ENCODE measurements around the gene HOTAIR.

HOTAIR gene

DNA sequence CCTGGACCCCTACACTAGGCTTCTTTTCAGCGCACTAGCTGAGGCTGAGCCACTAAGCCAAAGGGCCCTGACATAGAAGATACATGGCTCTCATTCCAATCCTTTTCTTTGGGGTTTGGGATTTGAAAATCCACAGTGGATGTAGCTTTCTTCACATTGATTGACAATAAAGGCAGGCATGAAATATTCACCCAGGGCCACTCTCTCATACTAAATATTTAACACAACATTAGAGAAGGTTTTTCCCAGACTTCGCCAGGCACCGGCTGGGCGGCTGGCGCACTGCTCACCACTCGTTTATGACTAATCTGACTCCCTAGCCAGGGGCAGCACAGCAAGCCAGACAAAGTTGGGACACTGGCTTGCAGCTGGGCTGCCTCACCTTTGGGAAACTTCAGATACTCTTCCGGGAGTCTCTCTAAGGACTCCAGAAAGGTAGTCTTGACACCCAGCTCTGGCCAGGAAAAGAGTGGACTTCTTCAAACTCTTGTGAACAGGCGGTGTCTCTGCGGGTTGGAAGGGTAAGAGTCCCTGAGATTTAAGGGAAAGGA, 2.5 kb downstream of the HOTAIR start:
- no peak for DNase-seq

DNA sequence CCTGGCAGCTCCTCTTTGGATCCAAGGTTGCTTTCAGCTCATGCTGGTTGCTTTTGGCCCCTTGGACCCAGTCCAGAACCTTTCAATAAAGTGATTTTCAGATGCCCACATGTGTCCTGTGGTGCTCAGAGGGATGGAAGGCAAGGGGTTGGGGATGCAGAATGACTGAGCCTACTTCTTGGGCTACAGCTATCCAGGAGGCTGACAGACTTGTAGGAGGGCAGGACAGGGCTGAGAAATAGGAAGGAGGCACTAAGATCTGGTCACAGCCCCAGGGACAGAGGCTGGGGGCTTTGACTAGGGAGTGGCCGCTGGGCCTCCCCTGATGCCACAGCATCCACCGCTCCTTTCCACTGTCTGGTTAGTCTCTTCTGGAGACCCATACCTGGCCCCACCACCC, 3.1 kb downstream of the HOTAIR start:
- no peak for DNase-seq

DNA sequence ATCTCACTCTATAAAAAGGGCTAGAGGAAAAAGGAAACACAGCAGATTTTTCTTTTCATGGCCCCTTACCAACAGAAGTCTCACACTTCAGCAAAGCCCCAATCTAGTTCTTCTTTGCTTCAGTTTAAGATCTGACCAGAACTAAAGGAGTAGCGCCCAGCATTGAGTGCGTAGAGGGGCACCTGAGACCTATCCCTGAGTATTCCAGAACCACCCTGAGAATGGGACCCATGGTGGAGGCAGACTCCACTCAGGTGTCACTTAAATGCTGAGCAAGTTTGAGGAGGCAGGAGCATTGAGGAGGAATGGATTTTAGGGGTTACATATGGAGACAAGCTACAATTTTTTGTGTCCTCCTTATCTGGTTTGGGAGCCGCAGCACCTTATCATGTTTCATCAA, 3.6 kb downstream of the HOTAIR start:
- DNase-seq = no peak

DNA sequence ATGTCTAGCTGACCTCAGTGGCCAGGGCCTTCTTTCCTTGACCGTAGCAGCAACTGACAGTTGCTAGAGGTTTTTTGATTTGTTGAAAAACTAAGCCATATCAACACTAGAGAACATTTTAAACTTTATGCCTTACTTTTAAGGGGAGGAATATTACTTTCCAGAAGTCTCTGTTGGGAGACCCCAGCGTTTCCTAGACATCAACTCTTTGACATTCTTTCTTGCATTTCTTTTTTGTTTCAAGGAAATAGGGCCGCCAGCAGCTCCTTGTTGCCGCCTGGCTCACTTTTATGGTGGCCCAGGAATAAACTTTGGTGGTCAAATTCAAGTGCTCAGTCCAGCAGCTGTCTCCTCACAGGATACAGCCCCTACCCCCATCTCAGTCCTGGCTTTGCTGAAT, 4.3 kb downstream of the HOTAIR start:
- no peak for DNase-seq

DNA sequence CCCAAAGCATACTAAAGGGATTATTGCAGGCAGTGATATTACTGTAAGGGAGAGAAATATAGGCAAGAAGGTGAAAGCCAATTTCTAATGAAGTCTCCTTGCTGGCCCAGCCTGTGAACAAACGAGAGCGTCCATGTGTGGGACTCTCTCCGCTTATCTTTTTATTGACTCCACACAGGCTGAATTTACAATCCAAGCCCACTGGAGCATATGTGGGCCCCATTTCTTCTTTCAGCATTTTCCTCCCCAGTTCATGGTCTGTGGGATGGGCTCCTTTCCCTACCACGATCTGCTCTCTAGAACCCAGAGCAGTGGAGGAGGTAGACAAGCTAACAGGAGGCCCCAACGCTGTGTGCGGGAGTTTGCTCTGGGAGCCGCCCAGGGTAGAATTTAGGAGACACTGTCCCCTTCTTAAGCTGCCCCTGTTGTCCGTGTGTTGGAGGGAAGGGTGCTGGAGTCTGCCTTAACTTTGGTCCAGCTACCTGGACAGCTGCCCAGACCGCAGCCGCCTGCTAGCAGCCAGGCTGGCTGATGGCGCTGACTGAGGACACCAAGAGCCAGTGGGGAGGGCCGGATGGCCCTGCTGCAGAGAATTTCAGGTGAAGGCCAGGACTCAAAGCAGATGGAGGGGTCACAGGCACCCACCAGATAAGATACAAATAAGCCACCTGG, 5.0 kb downstream of the HOTAIR start:
- DNase-seq = no peak

DNA sequence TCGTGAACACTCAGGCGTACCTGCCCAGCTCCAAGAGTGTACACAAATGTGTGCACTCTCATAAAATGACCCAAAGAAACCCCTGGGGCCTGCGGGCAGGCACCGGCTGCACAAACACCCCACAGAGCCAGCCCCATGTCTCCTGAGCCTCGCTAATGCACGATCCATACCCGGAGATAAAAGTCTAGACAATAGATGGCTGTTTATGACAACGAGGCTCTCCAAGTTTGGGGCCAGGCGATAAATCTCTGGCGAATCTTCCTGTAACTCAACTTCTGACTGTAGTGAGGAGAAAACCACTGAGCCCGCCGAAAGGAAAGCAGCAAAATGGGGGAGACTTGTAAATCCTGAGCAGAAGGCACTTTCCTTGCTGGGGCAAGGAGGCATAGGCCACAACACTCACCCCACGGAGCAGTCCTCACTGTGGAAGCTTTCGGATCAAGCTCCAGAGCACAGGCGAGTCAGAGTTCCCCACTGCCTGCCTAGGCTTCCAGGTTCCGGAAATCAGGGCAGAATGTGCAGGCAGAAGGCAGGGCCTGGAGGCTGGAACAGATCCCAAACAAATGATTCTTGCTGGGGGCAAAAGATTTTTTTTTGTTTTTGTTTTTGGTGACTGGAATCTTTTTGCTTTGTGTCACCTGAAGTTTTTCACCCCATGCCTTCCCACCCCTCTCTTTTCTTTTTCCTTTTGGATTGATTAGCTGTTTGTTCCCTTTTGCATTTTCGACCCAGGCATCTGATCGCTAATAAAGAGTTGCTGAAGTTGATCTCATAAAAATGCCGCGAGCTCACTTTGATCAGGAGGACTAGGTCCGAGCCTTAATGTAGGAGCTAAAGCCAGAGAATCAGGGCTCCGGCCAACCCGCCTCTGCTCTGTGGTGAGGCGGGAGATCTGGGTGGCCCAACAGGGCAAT, 6.3 kb downstream of the HOTAIR start:
- no peak for DNase-seq

DNA sequence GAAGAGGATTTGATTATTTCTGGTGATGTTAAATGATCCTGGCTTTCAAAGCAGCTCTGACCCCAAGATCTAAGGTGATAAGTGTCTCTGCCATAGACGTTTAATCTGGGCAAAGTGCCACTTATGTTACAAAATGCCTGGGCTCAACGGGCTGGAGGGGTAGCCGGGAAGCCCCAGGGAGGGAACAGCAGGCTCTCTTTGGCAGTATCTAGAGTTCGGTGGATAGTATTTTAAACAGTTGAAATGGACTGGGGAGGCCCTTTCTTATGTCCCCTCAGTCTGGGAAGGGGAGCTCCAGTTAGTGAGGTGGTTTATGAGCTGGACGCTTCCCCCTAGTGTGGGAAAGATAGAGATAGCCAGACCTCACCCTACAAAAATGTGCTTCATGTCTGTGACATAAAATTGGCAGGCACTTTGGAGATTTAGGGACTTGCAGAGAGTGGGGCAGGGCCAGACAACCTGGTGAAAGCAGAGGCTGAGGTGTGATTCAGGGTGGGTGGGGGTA, 7.3 kb downstream of the HOTAIR start:
- DNase-seq = no peak

DNA sequence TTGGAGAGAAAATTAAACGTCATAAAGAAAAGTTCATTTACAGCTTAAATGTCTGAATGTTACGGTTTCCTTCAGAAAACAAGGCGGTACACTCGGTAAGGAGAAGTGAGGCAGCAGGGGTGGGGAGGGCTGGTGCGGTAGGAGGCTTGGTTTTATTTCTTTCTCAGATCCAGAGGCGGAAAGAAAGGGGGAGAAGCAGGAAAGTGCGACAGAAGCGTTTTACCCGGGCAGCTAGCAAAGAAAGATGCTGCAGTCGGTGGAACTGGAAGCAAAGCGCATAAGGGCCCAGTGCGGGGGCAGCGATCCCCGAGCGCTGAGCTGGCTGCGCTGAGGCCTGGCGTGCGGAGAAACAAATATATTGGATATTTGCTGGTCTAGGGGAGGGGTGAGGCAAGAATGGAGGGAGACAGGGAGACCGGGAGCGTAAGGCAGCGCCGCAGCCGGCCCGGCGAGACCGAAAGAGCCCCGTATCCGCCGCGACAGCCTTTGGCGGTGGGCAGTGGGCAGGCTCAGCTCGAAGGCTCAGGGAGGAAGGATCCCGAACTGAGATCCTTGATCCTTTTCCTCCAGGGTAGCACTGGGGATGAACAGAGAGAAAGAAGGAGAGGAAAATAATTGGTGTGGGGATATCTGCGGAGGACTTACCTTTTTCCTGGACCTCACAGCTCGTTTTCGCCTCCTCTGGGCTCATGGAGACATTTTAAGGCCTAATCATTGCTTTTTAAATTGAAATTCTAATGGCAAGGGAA, 8.2 kb downstream of the HOTAIR start:
- no peak for DNase-seq

DNA sequence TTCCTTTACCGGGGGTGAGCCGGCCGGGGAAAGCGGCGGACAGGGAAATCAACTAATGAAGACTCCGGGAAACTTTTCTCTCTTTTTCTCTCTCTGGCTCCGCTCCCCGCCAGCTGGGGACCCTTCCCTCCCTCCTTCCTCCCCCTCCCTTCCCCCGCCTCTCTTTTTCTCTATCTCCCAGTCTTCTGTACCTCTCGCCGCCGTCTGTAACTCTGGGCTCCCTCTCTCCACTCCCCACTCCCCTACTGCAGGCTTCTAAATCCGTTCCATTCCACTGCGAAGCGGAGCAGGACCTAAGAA, 8.7 kb downstream of the HOTAIR start:
- DNase-seq = no peak

DNA sequence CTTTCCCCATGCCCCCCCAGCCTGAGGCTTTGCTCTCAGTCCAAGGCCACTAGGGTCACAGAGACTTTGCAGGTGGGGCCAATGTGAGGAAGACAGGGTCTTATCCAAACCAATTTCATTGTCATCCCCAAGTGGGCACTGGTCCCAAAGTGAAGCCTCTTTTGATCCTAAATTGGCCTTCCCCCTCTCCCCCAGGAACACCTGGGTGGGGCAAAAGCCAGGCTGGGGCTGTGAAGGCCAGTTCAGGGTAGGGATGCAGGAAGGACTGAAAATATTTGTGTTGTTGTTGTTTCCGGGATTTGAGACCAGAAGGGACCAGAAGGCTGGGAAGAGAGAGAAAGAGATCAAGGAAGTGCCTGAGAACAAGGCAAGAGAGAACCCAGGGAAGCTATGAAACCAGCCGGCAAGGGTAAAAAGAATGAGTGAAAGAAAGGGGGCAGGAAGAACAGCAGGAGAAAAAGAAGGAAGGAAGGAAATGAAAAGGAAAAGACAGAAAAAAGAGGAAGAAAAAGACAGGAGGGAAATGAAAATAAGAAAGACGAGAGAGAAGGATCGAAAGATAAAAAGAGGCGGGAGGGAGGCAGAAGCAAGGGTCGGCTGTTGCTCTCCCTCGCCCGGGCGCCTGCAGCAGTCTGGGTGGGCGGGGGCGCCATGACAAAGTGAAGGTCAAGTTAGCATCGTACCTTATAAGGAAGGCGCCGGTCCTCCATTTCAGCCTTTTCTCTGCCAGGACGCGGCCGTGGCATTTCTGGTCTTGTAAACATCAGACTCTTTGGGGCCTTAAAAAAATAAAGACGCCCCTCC, 9.3 kb downstream of the HOTAIR start:
- DNase-seq = no peak

DNA sequence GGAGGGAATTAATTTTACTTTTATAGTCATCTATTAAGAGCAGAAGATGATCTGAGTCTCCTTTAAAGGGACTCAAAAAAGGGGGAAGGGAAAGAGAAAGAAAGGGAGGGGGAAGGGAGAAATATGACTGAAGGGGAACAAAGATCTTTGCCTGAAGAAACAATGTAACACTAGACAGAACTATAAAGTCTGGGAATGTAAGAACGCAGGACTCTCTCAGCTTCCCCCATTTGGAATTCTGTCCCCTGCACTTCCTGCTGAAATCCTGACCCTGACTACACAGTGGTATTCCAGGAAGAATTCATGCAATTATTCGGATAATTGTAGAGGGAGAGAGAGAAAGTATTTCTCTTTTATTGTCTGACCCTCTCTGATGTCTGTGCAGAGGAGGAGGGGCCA, 10.4 kb downstream of the HOTAIR start:
- DNase-seq = no peak

DNA sequence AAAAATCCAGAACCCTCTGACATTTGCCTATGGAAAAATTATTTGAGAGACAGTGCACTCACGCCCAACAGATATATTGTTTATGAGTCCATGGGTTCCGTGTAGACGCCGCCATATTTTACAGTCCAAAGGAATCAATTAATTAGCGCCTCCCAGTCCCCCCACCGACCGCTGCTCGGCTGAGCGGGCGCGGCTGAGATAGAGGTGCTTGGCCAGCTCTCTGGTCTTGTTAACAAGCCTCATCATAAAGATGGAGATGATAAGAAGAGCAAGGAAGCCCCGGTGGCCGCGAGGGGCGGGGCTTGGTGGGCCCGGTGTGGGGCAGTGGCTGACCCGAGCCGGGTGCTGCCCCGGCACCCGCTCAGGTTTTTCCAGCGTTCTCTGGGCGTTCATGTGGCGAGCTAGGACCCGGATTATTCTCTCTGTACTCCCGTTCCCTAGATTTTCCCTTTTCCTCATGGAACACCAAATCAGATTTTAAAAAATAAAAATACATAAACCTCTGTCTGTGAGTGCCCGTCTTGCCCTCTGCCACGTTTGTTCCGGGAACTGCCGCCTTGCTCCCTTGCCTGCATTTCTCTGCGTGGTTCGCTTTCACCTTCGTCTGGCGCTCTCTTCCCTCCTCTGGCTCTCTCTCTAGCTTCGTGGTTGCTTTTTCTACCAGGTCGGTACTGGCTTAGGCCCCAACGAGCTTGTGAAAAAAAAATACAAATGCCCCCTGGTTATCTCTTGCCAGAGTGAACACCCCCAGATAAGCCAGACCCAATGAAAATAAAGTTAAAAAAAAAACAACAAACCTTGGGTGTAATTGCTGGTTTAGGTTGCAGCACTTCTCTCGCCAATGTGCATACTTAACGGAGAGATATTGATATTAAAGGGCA, 11.1 kb downstream of the HOTAIR start:
- DNase-seq = no peak

DNA sequence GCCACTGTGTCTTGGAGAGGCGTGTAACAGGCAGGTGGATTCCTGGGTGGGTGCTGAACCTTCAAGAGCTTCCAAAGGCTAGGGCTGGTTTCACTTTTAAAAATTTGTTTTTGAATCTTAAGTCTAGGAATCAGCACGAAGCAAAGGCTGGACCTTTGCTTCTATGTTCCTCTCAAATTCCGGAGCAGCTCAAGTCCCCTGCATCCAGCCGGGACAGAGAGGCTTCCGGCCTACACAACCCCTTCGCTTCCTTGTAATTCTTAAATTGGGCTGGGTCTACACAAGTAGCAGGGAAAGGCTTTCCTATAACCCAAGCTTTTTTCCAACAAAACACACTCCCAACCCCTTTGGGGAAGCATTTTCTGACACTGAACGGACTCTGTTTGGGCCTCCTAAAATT, 11.7 kb downstream of the HOTAIR start:
- no peak for DNase-seq

DNA sequence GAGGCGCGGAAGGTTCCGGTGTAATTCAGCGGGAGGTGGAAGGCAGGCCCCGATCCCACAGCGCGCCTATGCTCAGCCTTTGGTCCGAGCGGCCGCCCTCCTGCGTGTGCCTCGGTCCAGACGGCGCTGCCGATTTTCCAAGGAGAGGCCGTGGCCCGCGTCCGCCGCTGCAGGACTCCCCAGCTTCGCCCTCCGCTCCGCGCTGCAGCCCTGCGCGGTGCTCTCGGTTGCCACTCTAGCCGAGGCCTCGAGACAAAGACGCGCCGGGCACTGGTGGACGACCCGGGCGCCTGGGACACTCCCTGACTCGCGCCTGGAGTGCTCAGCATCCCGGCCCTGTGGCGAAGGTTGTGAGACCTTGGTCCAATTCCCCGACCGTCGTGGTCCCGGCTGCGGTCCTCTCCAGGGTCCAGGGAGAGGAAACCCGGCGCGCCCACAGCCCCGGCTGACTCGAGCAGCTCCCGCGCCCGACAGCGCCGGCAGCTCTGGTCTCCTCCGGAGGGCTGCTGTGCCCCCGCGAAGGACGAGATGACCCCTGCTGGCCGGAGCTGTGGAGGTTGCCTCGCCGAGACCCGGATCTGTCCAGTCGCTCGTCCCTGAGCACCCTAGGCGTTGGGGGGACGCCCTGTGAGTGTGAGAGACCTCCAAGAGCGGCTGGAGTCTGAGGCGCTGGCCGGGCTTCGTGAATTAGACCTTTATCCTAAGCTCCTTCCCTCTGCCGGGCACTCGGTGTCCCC, 13.6 kb downstream of the HOTAIR start:
- no peak for DNase-seq

DNA sequence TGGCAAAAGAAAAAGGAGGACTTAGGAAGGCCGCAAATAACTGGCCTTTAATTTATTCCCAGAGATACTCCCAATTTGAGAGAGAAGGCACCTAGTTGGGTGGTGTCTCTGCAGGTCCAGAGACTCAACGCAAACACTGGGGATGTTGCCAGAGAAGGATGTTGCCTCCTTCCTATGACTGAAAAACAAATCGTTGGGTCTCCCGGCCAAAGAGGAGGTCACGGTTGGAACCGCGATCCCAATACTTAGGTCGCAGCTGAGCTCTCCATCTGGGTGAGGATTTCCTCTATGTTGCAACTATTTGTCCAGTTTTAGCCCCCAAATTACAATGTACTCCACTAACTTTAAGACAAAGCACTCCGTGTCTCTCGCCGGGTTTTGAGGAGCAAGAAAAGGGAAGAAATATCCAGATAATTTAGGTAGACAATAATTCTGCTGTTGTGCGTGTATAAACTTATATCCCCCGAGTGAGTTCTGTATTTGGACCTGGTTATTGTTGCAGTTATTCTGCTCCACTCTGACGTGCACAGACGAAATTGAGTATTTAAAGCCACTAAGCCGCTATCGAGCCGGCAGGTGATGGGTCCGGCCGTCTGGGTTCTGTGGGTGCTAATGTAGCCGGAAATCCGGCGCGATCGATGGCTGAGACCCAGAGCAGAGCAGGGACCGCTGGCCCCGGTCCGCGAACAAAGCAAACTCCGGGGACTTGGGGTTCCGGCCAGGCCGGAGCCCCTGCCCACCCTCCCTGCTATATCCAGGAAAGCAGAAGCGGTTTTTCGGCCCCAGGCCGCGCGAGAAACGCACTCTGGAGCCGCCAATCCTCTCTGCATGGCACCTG, 14.3 kb downstream of the HOTAIR start:
- DNase-seq = no peak

DNA sequence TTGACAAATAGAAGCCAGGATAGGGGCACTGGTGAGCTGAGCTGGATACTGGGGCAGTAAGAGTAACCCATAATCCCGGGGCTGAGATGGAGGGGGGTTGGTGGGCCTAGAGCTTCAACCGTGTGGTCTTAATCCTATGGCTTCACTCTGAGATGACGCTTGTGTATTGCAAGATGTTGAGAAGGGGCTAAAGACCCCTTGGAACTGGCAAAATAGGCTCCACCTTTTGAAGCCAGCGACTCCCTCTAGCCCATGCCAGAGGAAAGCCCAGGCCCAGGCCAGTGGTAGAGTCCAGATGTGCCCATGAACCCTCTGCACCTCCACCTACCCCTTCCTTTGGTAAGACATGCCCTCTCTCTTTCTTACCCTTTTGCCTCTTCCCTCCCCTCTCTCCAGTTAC, 15.4 kb downstream of the HOTAIR start:
- no peak for DNase-seq

DNA sequence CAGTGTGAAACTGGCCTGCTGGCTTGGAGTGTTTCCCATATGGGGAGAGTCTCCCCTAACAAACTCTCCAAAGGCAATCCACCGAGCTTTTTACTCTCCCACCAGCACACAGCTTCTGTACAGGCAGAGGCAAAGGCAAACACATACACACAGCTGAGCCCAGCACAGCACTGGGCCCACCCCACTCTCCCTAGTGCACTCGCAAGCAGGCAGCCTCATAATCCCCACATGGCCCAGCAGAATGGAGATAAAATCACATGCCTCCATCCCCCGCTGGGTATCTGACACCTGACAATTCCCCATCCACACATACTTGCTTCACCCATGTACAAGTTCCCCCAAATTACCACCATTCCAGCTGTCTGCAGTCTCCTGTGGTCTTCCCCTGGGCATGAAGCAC, 16.6 kb downstream of the HOTAIR start:
- DNase-seq = no peak

DNA sequence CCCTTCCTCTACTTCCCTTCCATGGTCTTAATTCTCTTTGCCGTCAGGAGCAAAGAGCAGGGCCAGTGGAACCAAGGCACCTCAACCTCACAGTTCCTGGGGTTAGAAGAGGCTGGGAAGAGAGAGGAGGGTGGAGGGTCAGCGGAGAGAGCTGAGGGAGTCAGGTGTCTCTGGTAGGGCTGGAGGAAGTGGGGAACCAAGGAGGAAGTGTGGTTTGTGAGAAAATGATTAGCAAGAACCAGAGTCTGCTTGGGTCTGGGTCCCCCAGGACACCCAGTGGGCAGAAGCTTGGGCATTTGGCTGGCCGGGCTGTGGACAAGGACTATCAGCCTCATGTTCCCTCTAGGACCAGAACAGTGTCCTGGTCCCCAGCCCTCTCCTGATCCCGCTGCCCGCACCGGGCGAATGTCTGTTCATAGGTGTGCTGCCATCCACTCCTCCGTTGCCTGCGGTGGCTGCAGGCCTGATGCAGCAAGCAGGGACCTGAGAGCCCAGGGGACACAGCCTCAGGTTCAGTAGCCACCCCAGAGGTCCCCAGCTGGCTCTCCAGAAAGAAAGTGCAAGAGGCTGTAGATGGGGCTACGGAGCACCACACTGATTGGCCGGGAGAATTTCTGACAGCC, 17.7 kb downstream of the HOTAIR start:
- DNase-seq = no peak

DNA sequence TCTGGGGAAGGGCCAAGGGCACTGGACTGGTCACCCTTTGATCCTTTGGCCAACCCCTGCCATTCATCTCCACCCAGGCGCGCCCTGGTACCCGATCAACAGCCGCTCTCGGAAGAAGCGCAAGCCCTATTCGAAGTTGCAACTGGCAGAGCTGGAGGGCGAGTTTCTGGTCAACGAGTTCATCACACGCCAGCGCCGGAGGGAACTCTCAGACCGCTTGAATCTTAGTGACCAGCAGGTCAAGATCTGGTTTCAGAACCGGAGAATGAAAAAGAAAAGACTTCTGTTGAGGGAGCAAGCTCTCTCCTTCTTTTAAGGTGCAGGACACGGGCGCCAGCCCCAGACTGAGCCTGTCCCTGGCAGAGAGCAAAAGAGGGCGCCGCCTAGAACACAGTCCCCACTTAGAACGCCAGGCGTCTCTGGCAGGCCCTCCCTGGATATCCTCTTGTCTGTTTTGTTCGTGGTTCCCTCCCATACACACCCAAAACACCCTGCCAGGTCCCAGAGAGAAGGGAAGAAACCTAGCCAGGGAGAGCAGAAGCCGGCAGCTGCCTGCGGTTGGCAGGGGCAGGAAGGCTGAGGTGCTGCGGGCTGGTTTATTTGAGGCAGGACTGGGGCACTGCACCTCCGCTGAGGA, 18.4 kb downstream of the HOTAIR start:
- DNase-seq = no peak
